Activated CD4-positive, alpha-beta T cell treated with anti-CD3 and anti-CD28 coated beads, Interleukin-2, amount 10 ng/mL, durations not matched to agents 24 days and 14 days (primary cell): Measurements from ENCODE around the gene MAN1C1. TPM values are rescaled to one million over a fixed set of nuclear protein-coding genes. Genes with fewer than 3 reads are reported as not detected.

Experiments used
- DNase-seq: peaks from one replicate; pipeline ENCODE4 v3.0.0; 2022
- H3K27ac Mint-ChIP-seq: one replicate; pipeline ENCODE4 v1.8.0; 2022; ENCODE audit warnings: mild to moderate bottlenecking, mixed read lengths
- H3K27me3 Mint-ChIP-seq: one replicate; pipeline ENCODE4 v1.8.0; 2022; ENCODE audit warnings: mixed read lengths
- H3K36me3 Mint-ChIP-seq: one replicate; pipeline ENCODE4 v1.8.0; 2022; ENCODE audit warnings: low read depth, mild to moderate bottlenecking, mixed read lengths
- H3K4me1 Mint-ChIP-seq: one replicate; pipeline ENCODE4 v1.8.0; 2021; ENCODE audit warnings: mixed read lengths
- H3K4me3 Mint-ChIP-seq: one replicate; pipeline ENCODE4 v1.8.0; 2022; ENCODE audit warnings: mild to moderate bottlenecking, moderate library complexity, mixed read lengths
- H3K9me3 Mint-ChIP-seq: one replicate; pipeline ENCODE4 v1.8.0; 2021; ENCODE audit warnings: mixed read lengths
- intact Hi-C: fragments of 100-400 bp; cut with micrococcal nuclease; formaldehyde crosslinking; loops from one replicate; pipeline ENCODE4 v1.15.1; 2023
- total RNA-seq: library from RNA; stranded (reverse); gene quantifications from 2 replicates; pipeline ENCODE4 v1.2.3, GENCODE V29; 2022

The MAN1C1 gene
- total RNA-seq, 1 donor from 2014 or later = 2.9 TPM

DNA sequence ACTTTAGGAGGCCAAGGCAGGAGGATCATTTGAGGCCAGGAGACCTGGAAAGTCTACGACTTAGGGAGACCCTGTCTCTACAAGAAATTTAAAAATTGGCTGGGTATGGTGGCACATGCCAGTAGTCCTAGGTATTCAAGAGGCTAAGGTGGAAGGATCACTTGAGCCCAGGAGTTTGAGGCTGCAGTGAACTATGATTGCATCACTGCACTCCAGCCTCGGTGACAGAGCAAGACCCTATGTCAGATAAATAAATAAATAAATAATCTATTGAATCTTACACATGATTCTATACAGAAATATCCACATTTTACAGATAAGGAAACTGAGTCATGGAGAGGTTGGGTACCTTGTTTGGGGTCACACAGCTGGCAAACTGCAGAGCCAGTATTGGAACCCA lies 89.1 kb downstream of the MAN1C1 start:
- Mint-ChIP-seq H3K36me3 (peaks cover 1% of the 10 kb centered on the region), H3K9me3 (no peaks in the 10 kb centered on the region), H3K27me3 (peaks cover 25% of the 10 kb centered on the region), H3K4me3 (no peak overlapping the region), H3K4me1 (peaks cover 24% of the 10 kb centered on the region), H3K27ac (no peak overlapping the region)
- no peak for DNase-seq
- intact Hi-C loops = no loop called here

DNA sequence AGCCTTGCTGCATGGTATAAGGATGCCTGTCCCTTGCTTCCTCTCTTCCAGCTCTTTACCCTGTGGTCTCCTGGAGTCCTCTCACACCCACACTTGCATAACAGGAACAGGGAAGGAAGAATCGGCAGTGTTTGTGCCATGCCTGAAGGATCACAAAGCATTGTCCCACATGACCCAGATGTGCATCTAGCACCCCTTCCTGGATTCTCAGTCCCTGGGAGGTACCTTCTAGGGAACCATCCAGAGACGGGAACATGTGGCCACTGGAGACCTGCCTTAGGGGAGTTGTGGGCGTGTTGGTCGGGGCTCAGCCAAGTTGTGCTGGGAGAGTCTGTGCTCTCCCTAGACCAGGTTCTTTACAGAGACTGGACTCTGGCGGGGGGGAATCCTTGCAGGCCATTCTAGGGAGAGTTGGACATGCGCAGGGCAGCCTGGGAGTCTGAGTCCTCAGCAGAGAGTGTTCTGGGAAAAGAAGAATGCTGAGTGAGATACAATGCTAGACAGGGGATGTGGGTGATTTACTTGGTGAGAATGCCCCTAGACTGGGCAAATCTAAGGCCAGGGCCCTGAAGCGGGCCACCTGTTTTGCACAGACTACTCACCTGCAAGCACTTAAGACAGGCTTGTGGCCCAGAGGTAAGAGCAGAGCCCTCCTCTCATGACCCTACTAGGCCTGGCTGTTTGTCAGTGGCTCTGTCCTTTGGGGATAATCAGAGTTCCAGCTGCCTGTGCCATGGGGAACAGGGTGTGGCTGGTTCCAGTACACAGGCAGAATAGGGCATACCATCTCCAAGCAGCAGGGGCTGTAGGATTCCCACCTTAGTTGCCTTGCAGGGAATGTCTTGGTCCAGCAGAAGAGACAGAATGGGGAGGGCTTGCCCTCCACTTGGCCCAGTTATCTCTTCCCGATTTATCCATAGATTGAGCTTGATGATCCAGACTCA lies 89.8 kb downstream of the MAN1C1 start:
- DNase-seq = no peak
- peaks cover 1% of the 10 kb centered on the region for H3K36me3 Mint-ChIP-seq
- H3K27me3 Mint-ChIP-seq = peaks cover 25% of the 10 kb centered on the region
- no peak overlapping the region for H3K4me3 Mint-ChIP-seq
- H3K9me3 Mint-ChIP-seq = no peaks in the 10 kb centered on the region
- peaks cover 29% of the 10 kb centered on the region for H3K4me1 Mint-ChIP-seq
- no peak overlapping the region for H3K27ac Mint-ChIP-seq
- intact Hi-C loops = no loop called here

DNA sequence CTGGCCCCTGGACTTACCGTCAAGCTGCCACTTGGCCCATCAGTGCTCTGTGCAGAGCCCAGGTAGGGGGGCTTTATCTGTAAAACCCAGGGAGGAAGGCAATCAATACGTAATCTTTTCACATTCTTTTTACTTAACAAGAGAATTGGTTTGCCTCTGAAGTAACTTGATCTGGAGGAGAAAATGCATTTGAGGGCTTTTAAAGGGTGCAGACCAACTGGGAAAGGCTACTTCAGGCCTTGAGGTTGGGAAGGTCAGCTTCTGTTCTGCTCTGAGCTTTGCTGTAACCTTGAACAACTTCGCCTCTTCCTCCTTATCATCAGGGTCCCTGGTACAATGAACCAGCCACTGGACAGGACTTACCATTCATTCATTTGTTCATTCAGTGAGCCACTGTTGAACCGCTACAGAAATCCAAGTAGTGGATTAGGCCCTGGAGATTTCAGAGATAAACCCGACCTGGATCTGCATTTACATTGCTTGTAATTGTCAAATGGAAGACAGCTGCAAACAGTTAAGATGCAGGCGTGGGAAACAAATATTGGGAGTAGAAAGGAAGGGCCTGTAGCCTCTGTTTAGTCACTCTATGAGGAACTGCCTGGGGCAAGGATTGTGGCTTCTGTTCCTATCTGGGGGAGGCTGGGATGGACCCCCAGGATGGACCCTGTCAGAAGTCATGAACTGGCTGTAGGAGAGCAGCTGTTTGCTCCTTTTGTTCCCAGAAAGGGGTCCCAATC lies 90.9 kb downstream of the MAN1C1 start:
- peaks cover 23% of the 10 kb centered on the region for H3K27me3 Mint-ChIP-seq
- DNase-seq = no peak
- intact Hi-C loops = no loop called here
- peaks cover 36% of the 10 kb centered on the region for H3K4me1 Mint-ChIP-seq
- H3K4me3 Mint-ChIP-seq = no peak overlapping the region
- no peaks in the 10 kb centered on the region for H3K36me3 Mint-ChIP-seq
- no peaks in the 10 kb centered on the region for H3K9me3 Mint-ChIP-seq
- no peak overlapping the region for H3K27ac Mint-ChIP-seq

DNA sequence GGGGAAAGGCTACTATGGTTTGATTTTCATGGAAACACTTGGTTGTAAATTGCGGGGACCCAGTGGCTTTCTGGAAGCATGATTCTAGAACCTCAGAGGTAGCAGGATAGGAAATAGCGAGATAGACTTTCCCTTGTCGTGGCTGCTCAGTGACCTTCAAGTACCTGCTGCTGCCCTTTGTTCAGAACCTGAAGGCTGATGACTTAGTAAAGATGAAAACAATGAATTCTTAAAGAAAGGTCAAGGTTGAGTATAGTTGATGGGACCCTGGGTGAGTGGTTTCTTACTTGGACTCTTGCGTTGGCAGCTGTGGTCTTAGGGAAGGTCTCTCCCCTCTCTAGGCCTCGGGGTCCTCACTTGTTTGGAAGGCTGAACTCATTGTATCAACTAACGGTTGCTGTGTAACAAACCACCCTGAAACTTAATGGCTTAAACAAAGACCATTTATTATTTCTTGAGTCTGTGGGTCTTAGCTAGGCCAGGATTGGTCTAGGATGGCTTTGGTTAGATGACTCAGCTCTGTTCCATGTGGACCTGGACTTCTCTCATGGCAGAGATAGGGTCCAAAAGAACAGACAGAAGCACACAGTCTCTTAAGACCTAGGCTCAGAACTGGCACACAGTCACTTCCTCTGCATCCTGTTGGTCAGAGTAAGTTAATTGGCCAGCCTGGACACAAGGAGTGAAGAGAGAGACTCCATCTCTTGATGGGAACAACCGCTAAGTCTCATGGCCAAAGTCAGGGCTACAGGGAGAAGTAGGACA lies 94.2 kb downstream of the MAN1C1 start:
- Mint-ChIP-seq H3K4me3 (no peak overlapping the region), H3K4me1 (peaks cover 20% of the 10 kb centered on the region), H3K27ac (no peak overlapping the region), H3K36me3 (peaks cover 2% of the 10 kb centered on the region), H3K27me3 (peaks cover 16% of the 10 kb centered on the region), H3K9me3 (no peaks in the 10 kb centered on the region)
- intact Hi-C loops = no loop called here
- DNase-seq = no peak

DNA sequence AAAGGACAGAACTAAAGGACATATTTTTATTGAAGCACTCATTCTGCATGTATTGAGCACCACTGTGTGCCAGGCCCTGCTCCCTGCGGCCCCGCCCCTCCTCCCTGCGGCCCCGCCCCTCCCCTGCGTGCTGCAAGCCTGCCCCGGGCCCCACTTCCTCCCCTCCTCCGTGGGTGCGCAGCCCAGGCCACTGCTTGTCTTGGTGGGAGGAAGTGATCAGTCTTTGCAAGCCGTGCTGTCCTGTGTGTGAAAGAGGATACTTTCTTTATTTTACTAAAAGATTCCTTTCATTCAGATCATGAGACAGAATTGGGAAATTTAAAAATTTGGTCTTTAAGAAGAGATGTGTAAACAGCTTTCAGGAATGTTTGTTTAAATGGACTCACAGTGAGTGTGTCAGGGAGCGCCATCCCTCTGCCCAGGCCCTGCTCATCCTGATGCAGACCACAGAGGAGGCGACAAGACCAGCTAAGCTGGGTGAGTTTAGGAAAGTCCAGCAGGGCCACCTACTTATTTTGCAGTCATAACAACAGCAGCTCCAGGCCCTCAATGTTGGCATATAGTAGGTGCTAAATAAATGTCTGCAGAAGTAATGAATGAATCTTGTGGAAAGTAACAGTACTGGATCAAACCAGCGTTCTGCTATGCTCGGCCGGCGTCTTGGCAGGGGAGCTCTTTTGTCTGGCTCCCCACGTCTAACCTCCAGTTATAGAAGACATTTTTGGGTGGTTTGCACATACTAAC lies 95.1 kb downstream of the MAN1C1 start:
- DNase-seq = peak; percentile 80
- peaks cover 13% of the 10 kb centered on the region for H3K27me3 Mint-ChIP-seq
- H3K4me3 Mint-ChIP-seq = peak overlapping the region; percentile 20
- peak overlapping the region; percentile 58 for H3K27ac Mint-ChIP-seq
- H3K9me3 Mint-ChIP-seq = no peaks in the 10 kb centered on the region
- peaks cover 2% of the 10 kb centered on the region for H3K36me3 Mint-ChIP-seq
- peaks cover 20% of the 10 kb centered on the region for H3K4me1 Mint-ChIP-seq
- intact Hi-C loops = no loop called here

DNA sequence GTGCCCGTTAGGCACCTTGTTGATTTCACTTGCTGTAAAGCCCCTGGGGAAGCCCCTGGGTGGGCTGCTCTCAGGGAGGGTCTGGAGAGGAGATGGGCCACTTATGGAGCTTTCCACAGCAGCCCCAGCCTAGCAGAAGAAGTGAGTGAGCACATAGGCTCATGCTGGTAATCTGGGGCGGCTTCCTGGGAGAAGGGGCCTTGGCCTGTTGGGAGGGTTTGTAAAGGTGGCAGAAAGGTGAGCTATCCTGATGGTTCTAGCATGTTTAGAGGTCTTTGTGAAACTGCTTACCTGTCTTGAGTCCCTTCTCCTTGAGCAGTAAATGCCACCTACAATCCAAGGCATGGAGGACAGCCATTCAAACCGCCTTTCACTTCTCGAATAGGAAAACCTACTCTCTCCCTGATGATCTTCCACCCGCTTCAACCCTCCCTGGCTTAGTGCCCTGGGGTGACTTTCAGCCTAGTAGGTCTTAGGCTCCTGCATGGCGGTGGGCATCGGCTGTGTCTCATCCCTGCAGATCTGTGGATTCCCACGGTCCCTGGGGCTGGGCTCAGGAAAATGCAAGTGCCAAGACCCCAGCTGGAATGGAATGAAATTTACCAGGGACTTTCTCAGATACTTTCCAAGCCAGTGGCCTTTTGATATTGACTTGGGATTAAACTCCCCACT lies 95.8 kb downstream of the MAN1C1 start:
- Mint-ChIP-seq H3K4me3 (no peak overlapping the region), H3K27ac (no peak overlapping the region), H3K9me3 (no peaks in the 10 kb centered on the region), H3K4me1 (peaks cover 19% of the 10 kb centered on the region), H3K27me3 (peaks cover 13% of the 10 kb centered on the region), H3K36me3 (peaks cover 2% of the 10 kb centered on the region)
- DNase-seq = no peak
- intact Hi-C loops = no loop called here

DNA sequence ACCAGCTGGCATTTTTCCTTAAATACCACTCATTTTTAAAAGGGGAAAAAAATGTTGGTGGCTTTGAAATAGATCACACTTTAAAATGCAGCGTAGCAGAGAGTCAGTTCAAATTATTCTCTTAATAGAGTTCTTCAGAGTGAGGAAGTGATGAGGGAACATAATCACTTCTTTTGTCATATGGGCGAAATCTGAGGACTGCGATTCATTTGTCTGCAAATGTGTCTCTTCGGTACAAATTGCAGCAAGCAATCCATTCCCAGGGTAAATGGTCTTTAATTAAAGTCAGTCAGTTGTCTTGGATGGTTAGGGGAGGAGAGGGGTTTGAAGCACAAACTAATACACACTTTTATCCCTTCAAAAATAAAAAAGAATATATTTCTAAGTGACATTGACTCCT lies 97.4 kb downstream of the MAN1C1 start:
- no peak for DNase-seq
- Mint-ChIP-seq H3K27ac (no peak overlapping the region), H3K9me3 (peaks cover 5% of the 10 kb centered on the region), H3K27me3 (peaks cover 14% of the 10 kb centered on the region), H3K4me1 (peaks cover 15% of the 10 kb centered on the region), H3K4me3 (no peak overlapping the region), H3K36me3 (peaks cover 5% of the 10 kb centered on the region)
- intact Hi-C loops = no loop called here

DNA sequence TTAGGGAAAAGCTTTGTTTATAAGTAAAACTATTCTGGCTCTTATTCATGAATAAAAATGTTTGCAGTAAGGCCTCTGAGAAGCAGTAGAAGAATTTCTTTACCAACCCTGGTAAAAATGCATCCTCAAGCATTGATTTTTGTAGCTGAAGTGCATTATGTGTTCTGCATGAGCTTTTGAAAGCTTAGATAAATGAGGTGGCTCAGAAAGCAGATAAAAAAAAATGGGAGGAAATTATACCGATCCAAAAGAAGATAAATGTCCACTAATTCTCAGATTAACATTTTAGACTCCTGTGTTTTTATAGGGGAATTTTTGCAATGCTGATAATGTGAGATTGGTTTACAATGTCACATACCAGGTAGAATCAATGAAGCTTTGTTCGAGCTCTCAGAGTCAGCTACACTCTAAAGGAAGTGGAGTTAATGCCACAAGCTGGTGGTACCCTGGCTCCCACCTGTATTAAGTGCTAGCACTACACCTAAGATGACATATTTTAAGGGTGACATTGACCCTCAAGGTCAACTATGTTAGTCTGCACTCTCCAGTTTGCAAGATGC lies 97.9 kb downstream of the MAN1C1 start:
- Mint-ChIP-seq H3K4me1 (peaks cover 15% of the 10 kb centered on the region), H3K9me3 (peaks cover 5% of the 10 kb centered on the region), H3K4me3 (no peak overlapping the region), H3K27ac (no peak overlapping the region), H3K36me3 (peaks cover 5% of the 10 kb centered on the region), H3K27me3 (peaks cover 14% of the 10 kb centered on the region)
- intact Hi-C loops = no loop called here
- no peak for DNase-seq

DNA sequence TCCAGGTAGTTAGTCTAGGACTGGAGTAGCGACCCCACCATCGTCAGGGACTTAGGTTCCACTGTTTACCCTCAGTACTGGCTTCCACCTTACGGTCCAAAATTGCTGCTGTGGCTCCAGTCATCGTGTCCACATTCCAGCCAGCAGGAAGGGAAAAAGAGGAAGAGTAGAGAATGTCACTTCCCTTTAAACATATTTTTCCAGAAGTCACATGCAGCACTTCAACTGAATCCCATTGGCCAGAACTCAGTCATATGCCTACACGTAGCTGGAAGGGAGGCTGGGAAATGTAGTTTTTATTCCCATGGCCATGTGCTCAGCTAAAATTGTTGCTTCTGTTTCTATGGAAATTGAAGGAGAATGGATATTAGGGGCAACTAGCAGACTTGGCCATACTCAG lies 99.3 kb downstream of the MAN1C1 start:
- H3K27ac Mint-ChIP-seq = no peak overlapping the region
- H3K36me3 Mint-ChIP-seq = peaks cover 5% of the 10 kb centered on the region
- DNase-seq = no peak
- H3K4me3 Mint-ChIP-seq = no peak overlapping the region
- peaks cover 11% of the 10 kb centered on the region for H3K4me1 Mint-ChIP-seq
- peaks cover 17% of the 10 kb centered on the region for H3K27me3 Mint-ChIP-seq
- intact Hi-C loops = no loop called here
- H3K9me3 Mint-ChIP-seq = peaks cover 5% of the 10 kb centered on the region

DNA sequence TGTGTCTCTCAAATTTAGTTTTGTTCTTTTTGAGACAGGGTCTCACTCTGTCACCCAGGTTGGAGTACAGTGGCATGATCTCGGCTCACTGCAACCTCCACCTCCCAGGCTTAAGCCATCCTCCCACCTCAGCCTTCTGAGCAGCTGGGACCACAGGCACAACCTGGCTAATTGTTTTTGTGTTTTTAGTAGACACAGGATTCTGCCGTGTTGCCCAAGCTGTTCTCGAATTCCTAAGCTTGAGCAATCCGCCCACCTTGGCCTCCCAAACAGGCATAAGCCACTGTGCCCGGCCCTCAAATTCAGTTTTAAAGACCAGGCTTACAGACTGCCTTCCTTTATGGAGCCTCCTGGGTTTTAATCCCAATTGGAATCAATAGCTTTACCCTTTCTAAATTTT lies 99.7 kb downstream of the MAN1C1 start:
- Mint-ChIP-seq H3K36me3 (peaks cover 5% of the 10 kb centered on the region), H3K4me3 (no peak overlapping the region), H3K4me1 (peaks cover 8% of the 10 kb centered on the region), H3K27me3 (peaks cover 17% of the 10 kb centered on the region), H3K27ac (no peak overlapping the region), H3K9me3 (peaks cover 5% of the 10 kb centered on the region)
- intact Hi-C loops = no loop called here
- no peak for DNase-seq

DNA sequence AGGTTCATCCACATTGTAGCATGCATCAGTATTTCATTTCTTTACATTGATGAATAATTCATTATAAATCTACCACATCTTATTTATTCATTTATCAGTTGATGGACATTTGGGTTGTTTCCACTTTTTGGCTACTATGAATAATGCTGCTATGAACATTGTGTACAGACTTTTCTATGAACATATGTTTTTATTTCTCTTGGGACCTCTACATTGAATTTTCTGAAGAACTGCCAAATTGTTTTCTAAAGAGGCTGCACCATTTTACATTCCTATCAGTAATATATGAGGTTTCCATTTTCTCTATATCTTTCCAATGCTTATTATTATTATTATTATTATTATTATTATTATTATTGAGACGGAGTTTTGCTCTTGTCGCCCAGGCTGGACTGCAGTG lies 102.1 kb downstream of the MAN1C1 start:
- H3K4me3 Mint-ChIP-seq = no peak overlapping the region
- intact Hi-C loops = no loop called here

DNA sequence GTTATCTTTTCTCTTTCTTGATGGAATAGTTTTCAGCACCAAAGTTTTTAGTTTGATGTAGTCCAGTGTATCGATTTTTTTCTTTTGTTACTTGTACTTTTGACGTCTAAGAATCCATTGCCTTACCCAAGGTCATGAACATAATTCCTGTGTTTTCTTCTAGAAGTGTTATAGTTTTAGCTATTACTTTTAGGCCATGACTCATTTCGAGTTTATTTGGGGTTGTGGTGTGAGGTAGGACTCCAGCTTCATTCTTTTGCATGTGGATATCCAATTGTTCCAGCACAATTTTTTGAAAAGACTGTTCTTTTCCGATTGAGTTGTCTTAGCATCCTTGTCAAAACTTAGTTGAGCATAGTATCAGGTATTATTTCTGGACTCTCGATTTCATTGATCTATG lies 104.0 kb downstream of the MAN1C1 start:
- H3K27ac Mint-ChIP-seq = no peak overlapping the region
- H3K4me1 Mint-ChIP-seq = peaks cover 3% of the 10 kb centered on the region
- H3K4me3 Mint-ChIP-seq = no peak overlapping the region
- peaks cover 5% of the 10 kb centered on the region for H3K36me3 Mint-ChIP-seq
- H3K27me3 Mint-ChIP-seq = peaks cover 42% of the 10 kb centered on the region
- intact Hi-C loops = no loop called here
- H3K9me3 Mint-ChIP-seq = peaks cover 5% of the 10 kb centered on the region
- no peak for DNase-seq

More for the DNA sequence above, 102.1 kb downstream of the MAN1C1 start:
- peaks cover 5% of the 10 kb centered on the region for H3K36me3 Mint-ChIP-seq
- H3K27me3 Mint-ChIP-seq = peaks cover 36% of the 10 kb centered on the region
- no peak for DNase-seq
- peaks cover 5% of the 10 kb centered on the region for H3K9me3 Mint-ChIP-seq
- H3K27ac Mint-ChIP-seq = no peak overlapping the region
- peaks cover 3% of the 10 kb centered on the region for H3K4me1 Mint-ChIP-seq
